GM19468 (cell line): ENCODE measurements around the gene CEND1.

ENCODE experiments used
- ATAC-seq: cut with Tn5 transposase; IDR thresholded peaks from one replicate; pipeline ENCODE4 v1.9.1; 2021; ENCODE audit warnings: mild to moderate bottlenecking, moderate library complexity, moderate number of reproducible peaks; ENCODE audit not compliant: unreplicated experiment; ENCODE audit errors: extremely low read depth

Gene CEND1

GRCh38 chr11:828506-829175 is 38.8 kb upstream of the CEND1 start:
- no peak for ATAC-seq

GRCh38 chr11:827897-828192 is 38.0 kb upstream of the CEND1 start, which contains the start of gene CRACR2B:
Gene CRACR2B, plus strand, starts transcription at chr11:827919. Its CDS starts 689 bp downstream, at chr11:828608.
- no peak for ATAC-seq

- ATAC-seq = no peak
Observed at GRCh38 chr11:827146-827896, 37.4 kb upstream of the CEND1 start.

- ATAC-seq = no peak
Observed at GRCh38 chr11:826836-827145, 36.9 kb upstream of the CEND1 start.

- no peak for ATAC-seq
Observed at GRCh38 chr11:826227-826621, 36.3 kb upstream of the CEND1 start.

- no peak for ATAC-seq
Observed at GRCh38 chr11:825366-826226, 35.7 kb upstream of the CEND1 start.

- ATAC-seq = no peak
Observed at GRCh38 chr11:824942-825341, 35.1 kb upstream of the CEND1 start.

- no peak for ATAC-seq
Observed at GRCh38 chr11:824292-824880, 34.5 kb upstream of the CEND1 start.

GRCh38 chr11:823441-824291 is 33.8 kb upstream of the CEND1 start:
- ATAC-seq = no peak

GRCh38 chr11:821512-822371 is 31.9 kb upstream of the CEND1 start:
- no peak for ATAC-seq

- no peak for ATAC-seq
Observed at GRCh38 chr11:820655-821511, 31.0 kb upstream of the CEND1 start.

- ATAC-seq = no peak
Observed at GRCh38 chr11:819943-820649, 30.2 kb upstream of the CEND1 start.

- no peak for ATAC-seq
Observed at GRCh38 chr11:819129-819931, 29.4 kb upstream of the CEND1 start.

- no peak for ATAC-seq
Observed at GRCh38 chr11:818396-819128, 28.7 kb upstream of the CEND1 start, which contains the start of gene PNPLA2. Gene PNPLA2, plus strand, starts transcription at chr11:818914. Its CDS starts 805 bp downstream, at chr11:819719.

GRCh38 chr11:816433-816779 is 26.5 kb upstream of the CEND1 start:
- ATAC-seq = no peak
